Kidney epithelial cell (primary cell): ENCODE data around the gene SOX11. TPM values are rescaled to one million over a fixed set of nuclear protein-coding genes. Genes with fewer than 3 reads are reported as not detected.
A peak's percentile ranks its signal among the peaks of the same experiment; 100 is the strongest.
"Not testable (repeated sequence)": the region's sequence is repeated elsewhere in the genome, so short reads cannot be mapped to it uniquely, and the experiment has no call there.

Experiments
- DNase-seq: peaks from one replicate; pipeline ENCODE4 v3.0.0-alpha.2; 2010; ENCODE audit warnings: low read depth
- H3K27me3 ChIP-seq: 2 replicates; pipeline ENCODE4 v1.6.0; 2011; ENCODE audit warnings: low read length; ENCODE audit not compliant: control insufficient read depth, insufficient read depth
- H3K36me3 ChIP-seq: 2 replicates; pipeline ENCODE4 v1.5.1; 2011; ENCODE audit warnings: low read length; ENCODE audit not compliant: control insufficient read depth, insufficient read depth
- H3K4me3 ChIP-seq: 2 replicates; pipeline ENCODE4 v1.5.1; 2011; ENCODE audit warnings: low read depth, mild to moderate bottlenecking, control low read depth, low read length
- total RNA-seq: library from RNA; depleted of rRNA; stranded (reverse); fragments of >200 nt; gene quantifications from 2 replicates; pipeline ENCODE4 v1.2.3, GENCODE V29; 2015
- TF ChIP-seq, protein P1 (sequence below): IDR thresholded peaks from 2 replicates; pipeline ENCODE4 v1.5.1; 2011; ENCODE audit warnings: mild to moderate bottlenecking, moderate library complexity, low read length, control low read depth, inconsistent platforms; ENCODE audit not compliant: insufficient read depth, poor library complexity, severe bottlenecking

Gene SOX11
- 75.6 and 81.7 TPM in 2 replicates for total RNA-seq

DNA sequence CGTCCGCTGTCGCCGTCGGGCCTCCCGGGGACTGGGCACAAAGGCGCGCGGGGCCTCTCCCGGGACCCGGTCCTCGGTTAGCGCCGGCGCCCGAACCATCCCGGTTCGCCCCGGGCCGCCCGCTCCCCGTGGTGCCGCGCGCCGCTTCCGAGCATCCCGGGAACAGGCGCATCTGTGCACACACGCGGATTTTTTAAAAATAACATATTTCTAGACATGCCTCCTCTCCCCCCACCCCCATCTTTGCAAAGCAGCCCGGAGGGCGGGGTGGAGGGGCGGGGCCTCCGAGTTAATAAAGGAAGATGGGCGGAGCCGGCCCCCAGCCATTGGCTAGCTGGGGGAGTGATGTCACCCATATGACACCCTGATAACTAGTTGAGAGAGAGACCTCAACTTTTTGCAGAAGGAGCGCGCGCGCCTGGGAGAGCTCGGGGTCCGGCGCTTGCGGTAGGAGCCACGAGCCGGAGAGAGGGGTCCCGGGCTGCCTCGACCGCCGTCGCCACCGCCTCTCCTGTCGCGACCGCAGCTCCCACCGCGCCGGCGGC lies at the start of gene SOX11:
Gene SOX11 (plus strand): TSS at position 400 of the 545 bp plus-strand sequence. CDS start 338 bp downstream, outside the sequence.
- Histone ChIP-seq H3K4me3 (peak within 1 kb of the TSS; percentile 68), H3K27me3 (no peaks in the 10 kb centered on the region)
- TF ChIP-seq, protein P1, sequence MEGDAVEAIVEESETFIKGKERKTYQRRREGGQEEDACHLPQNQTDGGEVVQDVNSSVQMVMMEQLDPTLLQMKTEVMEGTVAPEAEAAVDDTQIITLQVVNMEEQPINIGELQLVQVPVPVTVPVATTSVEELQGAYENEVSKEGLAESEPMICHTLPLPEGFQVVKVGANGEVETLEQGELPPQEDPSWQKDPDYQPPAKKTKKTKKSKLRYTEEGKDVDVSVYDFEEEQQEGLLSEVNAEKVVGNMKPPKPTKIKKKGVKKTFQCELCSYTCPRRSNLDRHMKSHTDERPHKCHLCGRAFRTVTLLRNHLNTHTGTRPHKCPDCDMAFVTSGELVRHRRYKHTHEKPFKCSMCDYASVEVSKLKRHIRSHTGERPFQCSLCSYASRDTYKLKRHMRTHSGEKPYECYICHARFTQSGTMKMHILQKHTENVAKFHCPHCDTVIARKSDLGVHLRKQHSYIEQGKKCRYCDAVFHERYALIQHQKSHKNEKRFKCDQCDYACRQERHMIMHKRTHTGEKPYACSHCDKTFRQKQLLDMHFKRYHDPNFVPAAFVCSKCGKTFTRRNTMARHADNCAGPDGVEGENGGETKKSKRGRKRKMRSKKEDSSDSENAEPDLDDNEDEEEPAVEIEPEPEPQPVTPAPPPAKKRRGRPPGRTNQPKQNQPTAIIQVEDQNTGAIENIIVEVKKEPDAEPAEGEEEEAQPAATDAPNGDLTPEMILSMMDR: no peak

DNA sequence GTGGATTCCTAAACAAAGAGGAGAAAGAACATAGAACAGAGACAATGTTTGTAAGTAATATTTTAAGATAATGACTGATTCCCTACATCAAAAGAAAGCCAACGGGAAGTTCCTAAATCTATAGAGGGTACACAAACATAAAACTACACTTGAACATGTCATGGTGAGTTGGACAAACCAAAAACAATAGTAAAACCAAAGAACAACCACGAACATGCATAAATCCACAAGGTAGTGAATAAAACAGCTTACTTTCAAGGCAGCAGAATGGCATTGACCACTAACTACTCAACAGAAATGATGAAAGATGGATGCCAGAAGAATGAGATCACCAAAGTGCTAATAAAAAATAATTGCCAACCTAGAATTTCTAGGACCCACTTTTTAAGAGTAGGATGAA lies 39.5 kb upstream of the SOX11 start:
- not testable (repeated sequence) for H3K36me3 ChIP-seq, H3K4me3 ChIP-seq, H3K27me3 ChIP-seq
- peak; percentile 37 for DNase-seq

More for the DNA sequence above, at the start of gene SOX11:
- no peaks in the 10 kb centered on the region for H3K36me3 ChIP-seq
- peak; percentile 70 for DNase-seq

DNA sequence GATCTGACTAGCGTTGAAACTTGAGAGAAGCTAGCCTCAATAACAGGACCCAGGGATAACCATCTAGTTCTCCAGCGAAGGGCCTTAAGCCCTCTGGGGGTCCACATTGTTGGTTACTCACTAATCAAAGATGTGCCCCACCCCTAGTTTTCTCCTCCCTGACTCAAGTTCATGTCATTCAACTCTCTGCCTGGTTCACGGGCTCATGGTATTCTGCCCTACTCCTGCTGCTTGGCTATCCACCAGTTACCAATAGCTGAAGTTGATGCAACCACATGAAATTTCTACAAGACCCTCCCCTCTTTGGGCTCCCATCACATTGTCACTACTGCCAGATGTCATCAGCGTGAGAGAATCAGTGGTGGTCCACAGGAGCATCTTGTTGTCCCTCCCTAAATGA lies 38.4 kb upstream of the SOX11 start:
- not testable (repeated sequence) for H3K4me3 ChIP-seq, H3K27me3 ChIP-seq, H3K36me3 ChIP-seq, DNase-seq

DNA sequence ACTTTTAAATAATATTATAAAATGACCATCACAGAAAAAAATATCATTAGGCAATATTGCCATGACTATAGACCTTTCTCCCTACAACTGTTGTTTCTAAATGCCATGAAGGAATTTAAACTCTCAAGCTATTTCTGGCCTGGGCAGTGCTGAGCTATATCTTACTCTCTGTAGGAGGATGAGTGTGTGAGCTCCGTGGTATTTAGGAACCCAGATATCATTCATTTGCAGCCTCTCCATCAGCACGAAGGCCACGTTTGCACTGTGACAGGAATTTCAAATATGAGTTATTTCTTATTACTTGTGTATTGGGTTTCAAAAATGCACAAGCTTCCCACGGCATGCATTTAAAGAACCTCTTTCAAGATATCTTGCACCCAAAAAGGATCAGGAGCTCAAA lies 35.0 kb upstream of the SOX11 start:
- no peak for DNase-seq
- Histone ChIP-seq H3K4me3 (no peak overlapping the region), H3K27me3 (no peaks in the 10 kb centered on the region), H3K36me3 (no peaks in the 10 kb centered on the region)
- TF ChIP-seq, protein P1: no peak

DNA sequence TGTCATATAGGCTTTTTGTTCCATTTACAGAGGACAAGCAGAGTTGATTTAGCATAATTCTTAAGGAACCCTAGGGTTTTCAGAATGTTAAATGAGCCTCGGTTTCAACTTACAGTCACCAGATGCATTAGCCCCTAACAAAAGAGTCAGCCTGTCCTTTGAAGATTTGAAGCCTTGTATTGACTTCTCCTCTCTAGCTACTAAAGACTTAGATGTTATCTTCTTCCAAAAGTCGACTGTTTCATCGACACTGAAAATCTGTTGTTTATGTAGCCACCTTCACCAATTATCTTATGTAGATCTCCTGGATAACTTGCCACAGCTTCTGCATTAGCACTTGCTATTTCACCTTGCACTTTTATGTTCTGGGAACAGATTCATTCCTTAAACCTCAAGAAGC lies 31.6 kb upstream of the SOX11 start:
- no peaks in the 10 kb centered on the region for H3K36me3 ChIP-seq
- no peaks in the 10 kb centered on the region for H3K27me3 ChIP-seq
- no peak overlapping the region for H3K4me3 ChIP-seq
- DNase-seq: no peak
- TF ChIP-seq, protein P1: no peak

DNA sequence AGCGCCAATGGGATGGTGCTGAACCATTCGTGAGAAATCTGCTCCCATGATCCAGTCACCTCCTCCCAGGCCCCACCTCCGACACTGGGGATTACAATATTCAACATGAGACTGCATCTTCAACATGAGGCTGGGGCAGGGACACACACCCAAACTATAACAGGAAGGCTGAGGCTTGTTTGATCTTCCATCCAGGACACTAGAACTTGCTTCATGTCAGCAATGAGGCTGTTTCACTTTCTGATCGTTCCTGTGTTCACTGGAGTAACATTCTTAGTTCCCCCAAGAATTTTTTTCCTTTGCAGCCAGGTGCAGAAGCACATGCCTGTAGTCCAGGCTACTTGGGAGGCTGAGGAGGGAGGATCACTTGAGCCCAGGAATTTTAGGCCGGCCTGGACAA lies 30.8 kb upstream of the SOX11 start:
- TF ChIP-seq, protein P1: no peak
- Histone ChIP-seq H3K36me3 (no peaks in the 10 kb centered on the region), H3K4me3 (no peak overlapping the region), H3K27me3 (no peaks in the 10 kb centered on the region)
- DNase-seq: no peak

DNA sequence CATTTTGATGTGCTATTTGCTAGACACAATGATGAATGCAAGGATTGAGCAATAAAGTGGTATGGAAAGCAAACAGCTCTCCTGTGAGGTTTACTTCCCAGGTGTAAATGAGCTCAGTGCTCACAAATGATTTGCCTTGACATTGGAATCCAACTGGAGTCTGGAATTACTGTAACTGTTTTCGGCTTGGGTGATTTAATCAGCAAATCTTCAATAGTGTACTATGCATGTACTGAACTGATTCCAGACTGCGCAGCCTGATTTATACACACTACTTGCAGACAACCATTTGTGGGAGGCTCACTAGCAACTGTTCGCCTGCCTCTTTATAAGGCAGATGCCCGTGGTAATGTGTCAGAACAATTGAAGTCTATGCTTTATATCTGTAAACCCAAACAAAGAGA lies 27.9 kb upstream of the SOX11 start:
- H3K4me3 ChIP-seq: no peak overlapping the region
- DNase-seq: no peak
- no peaks in the 10 kb centered on the region for H3K36me3 ChIP-seq
- TF ChIP-seq, protein P1: no peak
- H3K27me3 ChIP-seq: no peaks in the 10 kb centered on the region
